Pancreas (tissue), 10 donors: ENCODE results near the gene TOX2. TPM values are rescaled to one million over a fixed set of nuclear protein-coding genes. Genes with fewer than 3 reads are reported as not detected.

ENCODE experiments used
- ATAC-seq, 4 donors: fragments of 200-7000 bp; cut with Tn5 transposase; one replicate each; pipeline versions ENCODE4 v1.8.0 to v1.9.1; 2020; ENCODE audit warnings: mild to moderate bottlenecking in 4 of 4, moderate library complexity in 4 of 4
- DNase-seq, 6 donors: peaks; one replicate each; pipeline ENCODE4 v3.0.0-alpha.2; 2020
- FAIRE-seq: peaks from 2 replicates; lab custom pipeline; 2012; peaks lifted over from hg19 to GRCh38; lab: Jason Lieb, UNC
- H3K27ac ChIP-seq, 4 donors: fragments of 200-600 bp; sonication (generic); 1 replicate in 3 of 4; 2 replicates in 1 of 4; pipeline versions ENCODE4 v1.5.0 to v1.8.0; 2020
- H3K27me3 ChIP-seq, 4 donors: fragments of 200-600 bp; one replicate each; pipeline ENCODE4 v1.8.0; 2021
- H3K36me3 ChIP-seq, 3 donors: fragments of 200-600 bp; sonication (generic) in 1 of 3; one replicate each; pipeline versions ENCODE4 v1.5.0 to v1.8.0; 2020 to 2021
- H3K4me1 ChIP-seq, 3 donors: fragments of 200-600 bp; one replicate each; pipeline ENCODE4 v1.8.0; 2021
- H3K4me3 ChIP-seq, 4 donors: fragments of 200-600 bp; sonication (generic) in 2 of 4; one replicate each; pipeline versions ENCODE4 v1.5.0 to v1.8.0; 2020 to 2021
- H3K9me3 ChIP-seq, 4 donors: fragments of 200-600 bp; one replicate each; pipeline ENCODE4 v1.8.0; 2021
- CTCF ChIP-seq, 4 donors: fragments of 200-600 bp; sonication (generic) in 3 of 4; IDR thresholded peaks; one replicate each; pipeline versions ENCODE4 v1.5.0 to v1.8.0; 2021; ENCODE audit warnings: antibody characterized with exemption in 4 of 4
- WGBS, 2 donors: extraction: QIAGEN DNeasy Blood & Tissue Kit; methylation state at CpG; one replicate each; pipeline ENCODE4 v1.1.7; 2013; 5-methylcytosine and 5-hydroxymethylcytosine counted together
- intact Hi-C, 3 donors: fragments of 100-400 bp; cut with DNase I; formaldehyde crosslinking; loops; one replicate each; pipeline versions ENCODE4 v1.11.1 to v1.14.2; 2022
- polyA plus RNA-seq, 2 donors: library from polyadenylated mRNA; stranded (reverse); fragments of 200-250 nt; gene quantifications; one replicate each; pipeline ENCODE4 v1.2.3, GENCODE V29; 2013
- total RNA-seq, 6 donors: library from RNA; stranded (reverse); fragmentation: NEBNext Ultra II Directional in 4 of 6; extraction: Animal tissue kit (Norgen Biotek cat#: 25700) in 4 of 6; gene quantifications; one replicate each; pipeline versions ENCODE4 v1.2.1 to v1.2.4, GENCODE V29; 2021 to 2023
- donor health status: healthy with polysubstance abuse.
- donor health status: DM: no; HTN: no; CAD: no; lungs with moderate emphysema.
- donor health status: DM: no; HTN: no; CAD: no.
- donor health status: control.
- donor health status: control.
- donor health status: Bipolar disorder and iron deficiency.
- donor health status: DM: yes; HTN: yes; CAD: no.
- donor health status: DM: no; HTN: no; CAD: no.
- donor health status: DM: no; HTN: no; CAD: no.
- donor health status: DM: yes; HTN: yes; CAD: no.

Gene TOX2
- total and polyA plus RNA-seq, 8 donors: 0.24 to 2.3 (median 0.90) TPM

- ATAC-seq (no peak), DNase-seq (no peak), FAIRE-seq (no peak)
- no peak for TF ChIP-seq CTCF (IDR thresholded peaks at IDR 0.05)
- H3K36me3 ChIP-seq: no peaks in the 10 kb centered on the region
- H3K27ac ChIP-seq: no peak overlapping the region
- H3K27me3 ChIP-seq: peaks cover 0 to 12% (median 0%) of the 10 kb centered on the region in 4 donors
- no peaks in the 10 kb centered on the region for H3K9me3 ChIP-seq
- H3K4me1 ChIP-seq: no peaks in the 10 kb centered on the region
- no peak overlapping the region for H3K4me3 ChIP-seq
- intact Hi-C loops: no loop called here
- 60 to 61% methylated on average over 5 of the region's 5 CpGs for WGBS, 2 donors
Observed at GRCh38 chr20:44057698-44058675, 143.3 kb downstream of the TOX2 start.

GRCh38 chr20:44064501-44065400 is 150.1 kb downstream of the TOX2 start:
- ATAC-seq (no peak), FAIRE-seq (no peak), DNase-seq (peak in 1 of 6 donors; percentile 20)
- Histone ChIP-seq H3K36me3 (no peaks in the 10 kb centered on the region), H3K9me3 (no peaks in the 10 kb centered on the region), H3K4me1 (no peaks in the 10 kb centered on the region), H3K4me3 (no peak overlapping the region), H3K27me3 (peaks cover 0 to 12% (median 0%) of the 10 kb centered on the region in 4 donors), H3K27ac (no peak overlapping the region)
- TF ChIP-seq CTCF (IDR thresholded peaks at IDR 0.05): no peak
- intact Hi-C loops: no loop called here
- 73 to 77% methylated on average over 17 of the region's 17 CpGs for WGBS, 2 donors

GRCh38 chr20:44065401-44066340 is 151.0 kb downstream of the TOX2 start:
- no peak for FAIRE-seq
- Histone ChIP-seq H3K27me3 (peaks cover 0 to 8% (median 0%) of the 10 kb centered on the region in 4 donors), H3K9me3 (no peaks in the 10 kb centered on the region), H3K27ac (no peak overlapping the region), H3K4me1 (no peaks in the 10 kb centered on the region), H3K36me3 (no peaks in the 10 kb centered on the region), H3K4me3 (no peak overlapping the region)
- peak in 1 of 6 donors; percentile 37 for DNase-seq
- 77 to 89% methylated on average over 20 of the region's 20 CpGs for WGBS, 2 donors
- no peak for ATAC-seq
- no peak for TF ChIP-seq CTCF (IDR thresholded peaks at IDR 0.05)
- intact Hi-C loops: no loop called here
